H9 (cell line): ENCODE measurements around the gene KRTAP10-5. TPM values are rescaled to one million over a fixed set of nuclear protein-coding genes. Genes with fewer than 3 reads are reported as not detected.

ENCODE experiments used
- DNase-seq: peaks from one replicate; pipeline ENCODE4 v3.0.0-alpha.2; 2017
- H2AFZ ChIP-seq: one replicate; pipeline ENCODE4 v1.6.1; 2013; ENCODE audit warnings: mild to moderate bottlenecking, low read length, control low read depth, moderate library complexity
- H2AK5ac ChIP-seq: 2 replicates; pipeline ENCODE4 v1.6.1; 2013; ENCODE audit warnings: low read length, control low read depth, mixed read lengths; ENCODE audit not compliant: insufficient read length
- H2BK120ac ChIP-seq: one replicate; pipeline ENCODE4 v1.6.1; 2013; ENCODE audit warnings: low read depth, mild to moderate bottlenecking, low read length, control low read depth, inconsistent platforms; ENCODE audit not compliant: poor library complexity, severe bottlenecking
- H2BK12ac ChIP-seq: 2 replicates; pipeline ENCODE4 v1.6.1; 2013; ENCODE audit warnings: low read length, control low read depth, mixed read lengths, low read depth; ENCODE audit not compliant: insufficient read length
- H2BK15ac ChIP-seq: 2 replicates; pipeline ENCODE4 v1.6.1; 2013; ENCODE audit warnings: low read depth, low read length, control low read depth
- H2BK20ac ChIP-seq: one replicate; pipeline ENCODE4 v1.6.1; 2013; ENCODE audit warnings: low read depth, mild to moderate bottlenecking, low read length, control low read depth, inconsistent platforms; ENCODE audit not compliant: poor library complexity, severe bottlenecking
- H2BK5ac ChIP-seq: 2 replicates; pipeline ENCODE4 v1.6.1; 2013; ENCODE audit warnings: low read length, control low read depth, mixed read lengths; ENCODE audit not compliant: insufficient read length
- H3K14ac ChIP-seq: 2 replicates; pipeline ENCODE4 v1.6.1; 2013; ENCODE audit warnings: low read length, control low read depth; ENCODE audit not compliant: insufficient read depth
- H3K18ac ChIP-seq: 2 replicates; pipeline ENCODE4 v1.6.1; 2013; ENCODE audit warnings: low read depth, mild to moderate bottlenecking, mixed read lengths, low read length, control low read depth; ENCODE audit not compliant: insufficient read length
- H3K23ac ChIP-seq: 2 replicates; pipeline ENCODE4 v1.6.1; 2013; ENCODE audit warnings: low read length, control low read depth, mixed read lengths, low read depth; ENCODE audit not compliant: insufficient read length
- H3K23me2 ChIP-seq: 2 replicates; pipeline ENCODE4 v1.6.1; 2013; ENCODE audit warnings: low read depth, mild to moderate bottlenecking, mixed read lengths, low read length, control low read depth; ENCODE audit not compliant: insufficient read length, poor library complexity, severe bottlenecking
- H3K27ac ChIP-seq: 2 replicates; pipeline ENCODE4 v1.5.1; 2013; ENCODE audit warnings: low read length, control low read depth, mixed read lengths, low read depth; ENCODE audit not compliant: insufficient read length
- H3K27me3 ChIP-seq: 2 replicates; pipeline ENCODE4 v1.6.1; 2013; ENCODE audit warnings: low read length, control low read depth, inconsistent platforms; ENCODE audit not compliant: insufficient read depth
- H3K4ac ChIP-seq: 2 replicates; pipeline ENCODE4 v1.6.1; 2013; ENCODE audit warnings: low read depth, mild to moderate bottlenecking, control low read depth, inconsistent platforms, low read length, moderate library complexity
- H3K4me1 ChIP-seq: 2 replicates; pipeline ENCODE4 v1.6.1; 2013; ENCODE audit warnings: low read length, control low read depth, inconsistent platforms; ENCODE audit not compliant: insufficient read depth
- H3K4me2 ChIP-seq: 2 replicates; pipeline ENCODE4 v1.6.1; 2013; ENCODE audit warnings: low read length, control low read depth, mixed read lengths; ENCODE audit not compliant: insufficient read length, insufficient read depth
- H3K56ac ChIP-seq: 2 replicates; pipeline ENCODE4 v1.6.1; 2013; ENCODE audit warnings: low read depth, mild to moderate bottlenecking, mixed read lengths, low read length, control low read depth; ENCODE audit not compliant: insufficient read length
- H3K79me1 ChIP-seq: 2 replicates; pipeline ENCODE4 v1.6.1; 2013; ENCODE audit warnings: low read depth, mild to moderate bottlenecking, moderate library complexity, low read length, control low read depth, inconsistent platforms; ENCODE audit not compliant: insufficient read depth, poor library complexity, severe bottlenecking
- H3K79me2 ChIP-seq: 2 replicates; pipeline ENCODE4 v1.6.1; 2013; ENCODE audit warnings: low read length, control low read depth, inconsistent platforms; ENCODE audit not compliant: insufficient read depth
- H3K9ac ChIP-seq: 2 replicates; pipeline ENCODE4 v1.6.1; 2013; ENCODE audit warnings: low read length, control low read depth, mixed read lengths; ENCODE audit not compliant: insufficient read length; ENCODE audit errors: extremely low read depth
- H3K9me3 ChIP-seq: one replicate; pipeline ENCODE4 v1.6.1; 2013; ENCODE audit warnings: low read depth, low read length, inconsistent platforms; ENCODE audit not compliant: control insufficient read depth
- H3T11ph ChIP-seq: one replicate; pipeline ENCODE4 v1.6.1; 2013; ENCODE audit warnings: mild to moderate bottlenecking, low read length, control low read depth, inconsistent platforms
- H4K20me1 ChIP-seq: one replicate; pipeline ENCODE4 v1.6.1; 2013; ENCODE audit not compliant: control insufficient read depth, insufficient read length, insufficient read depth
- H4K5ac ChIP-seq: 2 replicates; pipeline ENCODE4 v1.6.1; 2013; ENCODE audit warnings: low read depth, mild to moderate bottlenecking, mixed read lengths, low read length, control low read depth; ENCODE audit not compliant: insufficient read length
- H4K8ac ChIP-seq: replicated peaks from 2 replicates; pipeline ENCODE4 v1.6.1; 2013; ENCODE audit warnings: low read length, control low read depth, mixed read lengths, low read depth; ENCODE audit not compliant: insufficient read length
- H4K91ac ChIP-seq: 2 replicates; pipeline ENCODE4 v1.6.1; 2013; ENCODE audit warnings: low read depth, mild to moderate bottlenecking, moderate library complexity, mixed read lengths, low read length, control low read depth; ENCODE audit not compliant: insufficient read length
- H3K27ac Mint-ChIP-seq, 3 experiments: 2 replicates in 2 of 3; 3 replicates in 1 of 3; pipeline ENCODE4 v1.8.0; 2020 to 2021; ENCODE audit warnings: mixed read lengths in 3 of 3, mild to moderate bottlenecking in 1 of 3, moderate library complexity in 1 of 3
- H3K27me3 Mint-ChIP-seq: 2 replicates; pipeline ENCODE4 v1.8.0; 2021; ENCODE audit warnings: low read depth, mild to moderate bottlenecking, moderate library complexity, mixed read lengths
- H3K36me3 Mint-ChIP-seq, 3 experiments: 2 replicates in 2 of 3; 3 replicates in 1 of 3; pipeline ENCODE4 v1.8.0; 2020 to 2021; ENCODE audit warnings: low read depth in 3 of 3, mixed read lengths in 3 of 3; ENCODE audit not compliant: insufficient read depth in 1 of 3
- H3K4me1 Mint-ChIP-seq, 2 experiments: 2 replicates each; pipeline ENCODE4 v1.8.0; 2020; ENCODE audit warnings: mixed read lengths in 2 of 2
- H3K4me3 Mint-ChIP-seq, 2 experiments: 2 replicates in 1 of 2; 3 replicates in 1 of 2; pipeline ENCODE4 v1.8.0; 2020 to 2021; ENCODE audit warnings: mild to moderate bottlenecking in 2 of 2, mixed read lengths in 2 of 2, moderate library complexity in 1 of 2
- H3K9me3 Mint-ChIP-seq, 2 experiments: 2 replicates in 1 of 2; 3 replicates in 1 of 2; pipeline ENCODE4 v1.8.0; 2020; ENCODE audit warnings: mild to moderate bottlenecking in 2 of 2, mixed read lengths in 2 of 2, moderate library complexity in 1 of 2
- CTCF ChIP-seq: fragments of 200-600 bp; sonication (generic); conservative IDR thresholded peaks from 3 replicates; pipeline ENCODE4 v1.8.0; 2021; ENCODE audit warnings: antibody characterized with exemption, mild to moderate bottlenecking
- WGBS: extraction: QIAGEN DNeasy Blood & Tissue Kit; methylation state at CpG from one replicate; pipeline ENCODE4 v1.1.7; 2013; ENCODE audit warnings: missing lambda C conversion rate, low lambda C conversion rate, mixed read lengths; ENCODE audit not compliant: insufficient read length; ENCODE audit errors: extremely low coverage; 5-methylcytosine and 5-hydroxymethylcytosine counted together
- total RNA-seq: library from RNA; stranded (reverse); gene quantifications from 2 replicates; pipeline ENCODE4 v1.2.1, GENCODE V29; 2021

The KRTAP10-5 gene
- total RNA-seq, 1 experiment from 2014 or later, result not detected

- Histone ChIP-seq H2BK20ac (no peak overlapping the region), H3K4me2 (no peak overlapping the region), H4K5ac (no peak overlapping the region), H3K56ac (no peak overlapping the region), H2BK120ac (no peak overlapping the region), H3T11ph (no peak overlapping the region), H3K14ac (no peak overlapping the region), H3K4ac (no peak overlapping the region), H2AFZ (no peak overlapping the region), H2AK5ac (no peak overlapping the region), H3K4me1 (no peaks in the 10 kb centered on the region), H2BK15ac (no peak overlapping the region), H3K23me2 (no peaks in the 10 kb centered on the region), H4K20me1 (no peaks in the 10 kb centered on the region), H2BK12ac (no peak overlapping the region), H4K8ac (no peak overlapping the region), H3K9ac (no peak overlapping the region), H3K23ac (no peak overlapping the region), H4K91ac (no peak overlapping the region), H2BK5ac (no peak overlapping the region), H3K27me3 (no peaks in the 10 kb centered on the region), H3K79me1 (no peaks in the 10 kb centered on the region), H3K27ac (no peak overlapping the region), H3K79me2 (no peaks in the 10 kb centered on the region), H3K9me3 (peaks cover 10% of the 10 kb centered on the region), H3K18ac (no peak overlapping the region)
- Mint-ChIP-seq H3K4me1 (peaks cover 27% of the 10 kb centered on the region in 2 experiments), H3K27ac (peak overlapping the region in 1 of 3 experiments; percentile 57; a peak in 1 of 7 replicates), H3K9me3 (peaks cover 34 to 42% of the 10 kb centered on the region in 2 experiments), H3K4me3 (no peak overlapping the region), H3K36me3 (peaks cover 10 to 28% (median 26%) of the 10 kb centered on the region in 3 experiments), H3K27me3 (peaks cover 4% of the 10 kb centered on the region)
- TF ChIP-seq CTCF, result no peak
- DNase-seq, result peak; percentile 19
- no CpG with 5 or more reads among the region's 28 CpGs for WGBS
Measured at GRCh38 chr21:44614961-44615391, 34.6 kb upstream of the KRTAP10-5 start.
